ENCODE measurements around the gene DGCR8.

- TF ChIP-seq CTCF (IDR thresholded peaks at IDR 0.05; ENCODE audit: insufficient read depth, low read length, poor library complexity, severe bottlenecking) (no peak), EZH2phosphoT487 (conservative IDR thresholded peaks at IDR 0.05; ENCODE audit: low read length) (no peak)
These were observed 974 bp downstream of the DGCR8 start for GRCh38 chr22:20080776-20081654.

Data from SU-DHL-6 (cell line).